Measurements from ENCODE around the gene SHMT2.

- TF ChIP-seq GATA2 (IDR thresholded peaks at IDR 0.05; ENCODE audit: low read depth, low read length) (no peak), GATA3 (IDR thresholded peaks at IDR 0.05; ENCODE audit: low read depth, low read length) (no peak)
Observed at GRCh38 chr12:57181561-57182155, 47.9 kb upstream of the SHMT2 start.

All from SH-SY5Y (cell line).